Kidney (tissue), 14 donors: ENCODE data around the gene LEMD2. TPM values are rescaled to one million over a fixed set of nuclear protein-coding genes. Genes with fewer than 3 reads are reported as not detected.

Source experiments
- DNase-seq, 5 donors: peaks; one replicate each; pipeline ENCODE4 v3.0.0-alpha.2; 2013 to 2020
- FAIRE-seq: peaks from 2 replicates; lab custom pipeline; 2012; peaks lifted over from hg19 to GRCh38; lab: Jason Lieb, UNC
- H3K27ac ChIP-seq, 2 donors: one replicate each; pipeline ENCODE4 v1.7.0; 2013; ENCODE audit warnings: low read depth in 2 of 2, low read length in 2 of 2, inconsistent platforms in 1 of 2
- H3K27me3 ChIP-seq: one replicate; pipeline ENCODE4 v1.7.1; 2013; ENCODE audit warnings: low read length, inconsistent platforms; ENCODE audit not compliant: control insufficient read depth, insufficient read depth
- H3K36me3 ChIP-seq, 3 donors: one replicate each; pipeline versions ENCODE4 v1.7.0 to v1.7.1; 2013; ENCODE audit warnings: low read length in 3 of 3, control low read depth in 1 of 3, inconsistent platforms in 1 of 3; ENCODE audit not compliant: insufficient read depth in 3 of 3, control insufficient read depth in 2 of 3
- H3K4me1 ChIP-seq, 3 donors: one replicate each; pipeline versions ENCODE4 v1.7.0 to v1.7.1; 2013; ENCODE audit warnings: low read length in 3 of 3, inconsistent platforms in 1 of 3, low read depth in 1 of 3; ENCODE audit not compliant: control insufficient read depth in 2 of 3, insufficient read depth in 2 of 3
- H3K4me3 ChIP-seq, 3 donors: one replicate each; pipeline versions ENCODE4 v1.7.0 to v1.8.1; 2013; ENCODE audit warnings: low read length in 3 of 3, control low read depth in 1 of 3, inconsistent platforms in 1 of 3
- H3K9ac ChIP-seq, 3 donors: one replicate each; pipeline versions ENCODE4 v1.7.0 to v1.7.1; 2013; ENCODE audit warnings: low read length in 3 of 3, control low read depth in 1 of 3, inconsistent platforms in 1 of 3
- H3K9me3 ChIP-seq, 3 donors: one replicate each; pipeline versions ENCODE4 v1.7.0 to v1.7.1; 2013; ENCODE audit warnings: low read length in 3 of 3, control low read depth in 1 of 3, inconsistent platforms in 1 of 3; ENCODE audit not compliant: control insufficient read depth in 2 of 3, insufficient read depth in 1 of 3
- intact Hi-C: fragments of 100-400 bp; cut with DNase I; formaldehyde crosslinking; loops from one replicate; pipeline ENCODE4 v1.11.1; 2022
- polyA plus RNA-seq: library from polyadenylated mRNA; stranded (reverse); fragments of 350-450 nt; fragmentation: Illumina TruSeq; extraction: RNeasy Lipid Tissue Mini Kit (QIAGEN cat#74804); gene quantifications from one replicate; pipeline ENCODE4 v1.2.3, GENCODE V29; 2014; ENCODE audit warnings: low read depth, low replicate concordance; ENCODE audit not compliant: insufficient read depth
- total RNA-seq: library from RNA; stranded (reverse); fragmentation: NEBNext Ultra II Directional; extraction: Animal tissue kit (Norgen Biotek cat#: 25700); gene quantifications from one replicate; pipeline ENCODE4 v1.2.1, GENCODE V29; 2021
- TF ChIP-seq, protein P1 (sequence below): IDR thresholded peaks from 3 replicates; pipeline ENCODE4 v1.5.1; 2012; ENCODE audit warnings: mild to moderate bottlenecking, moderate library complexity, borderline replicate concordance; ENCODE audit not compliant: insufficient read depth; ENCODE audit errors: extremely low read depth
- donor health status: control.
- donor health status: control.
- donor health status: control.
- donor health status: control.
- donor health status: control.
- donor health status: DM: yes; HTN: yes; CAD: no.
- donor health status: Normal renal cell carcinoma (clear cell type).

The LEMD2 gene
- total and polyA plus RNA-seq, 2 donors from 2014 or later, result 36.4 to 57.1 TPM

DNA sequence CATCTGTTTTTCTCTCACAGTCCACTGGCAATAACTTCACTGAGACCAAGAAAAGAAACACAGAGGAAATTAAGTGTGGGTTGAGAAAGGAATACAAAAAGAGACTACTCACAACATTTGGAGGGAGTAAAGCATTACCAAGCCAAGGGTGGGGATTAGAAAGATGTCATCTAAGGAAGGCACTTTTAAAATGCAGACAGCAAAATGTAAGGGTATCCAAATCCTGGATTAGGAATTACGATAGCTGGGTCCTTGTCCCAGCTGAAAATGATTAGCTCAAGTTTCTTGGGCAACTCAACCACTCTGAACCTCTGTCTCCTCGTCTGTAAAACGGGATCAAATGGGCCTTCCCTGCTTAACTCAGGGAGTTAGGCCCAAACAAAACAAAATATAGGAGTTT, 2.2 kb downstream of the LEMD2 start:
- H3K9ac ChIP-seq, result peak overlapping the region in 2 of 3 donors; percentile 45 to 79
- peaks cover 7 to 28% (median 13%) of the 10 kb centered on the region in 3 donors for H3K36me3 ChIP-seq
- H3K9me3 ChIP-seq, result no peaks in the 10 kb centered on the region
- FAIRE-seq, result no peak
- intact Hi-C loops, result no loop called here
- no peak overlapping the region for H3K4me3 ChIP-seq
- H3K4me1 ChIP-seq, result peaks cover 7 to 24% (median 16%) of the 10 kb centered on the region in 3 donors
- H3K27me3 ChIP-seq, result no peaks in the 10 kb centered on the region
- TF ChIP-seq, protein P1, sequence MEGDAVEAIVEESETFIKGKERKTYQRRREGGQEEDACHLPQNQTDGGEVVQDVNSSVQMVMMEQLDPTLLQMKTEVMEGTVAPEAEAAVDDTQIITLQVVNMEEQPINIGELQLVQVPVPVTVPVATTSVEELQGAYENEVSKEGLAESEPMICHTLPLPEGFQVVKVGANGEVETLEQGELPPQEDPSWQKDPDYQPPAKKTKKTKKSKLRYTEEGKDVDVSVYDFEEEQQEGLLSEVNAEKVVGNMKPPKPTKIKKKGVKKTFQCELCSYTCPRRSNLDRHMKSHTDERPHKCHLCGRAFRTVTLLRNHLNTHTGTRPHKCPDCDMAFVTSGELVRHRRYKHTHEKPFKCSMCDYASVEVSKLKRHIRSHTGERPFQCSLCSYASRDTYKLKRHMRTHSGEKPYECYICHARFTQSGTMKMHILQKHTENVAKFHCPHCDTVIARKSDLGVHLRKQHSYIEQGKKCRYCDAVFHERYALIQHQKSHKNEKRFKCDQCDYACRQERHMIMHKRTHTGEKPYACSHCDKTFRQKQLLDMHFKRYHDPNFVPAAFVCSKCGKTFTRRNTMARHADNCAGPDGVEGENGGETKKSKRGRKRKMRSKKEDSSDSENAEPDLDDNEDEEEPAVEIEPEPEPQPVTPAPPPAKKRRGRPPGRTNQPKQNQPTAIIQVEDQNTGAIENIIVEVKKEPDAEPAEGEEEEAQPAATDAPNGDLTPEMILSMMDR, result no peak
- DNase-seq, result no peak
- no peak overlapping the region for H3K27ac ChIP-seq

DNA sequence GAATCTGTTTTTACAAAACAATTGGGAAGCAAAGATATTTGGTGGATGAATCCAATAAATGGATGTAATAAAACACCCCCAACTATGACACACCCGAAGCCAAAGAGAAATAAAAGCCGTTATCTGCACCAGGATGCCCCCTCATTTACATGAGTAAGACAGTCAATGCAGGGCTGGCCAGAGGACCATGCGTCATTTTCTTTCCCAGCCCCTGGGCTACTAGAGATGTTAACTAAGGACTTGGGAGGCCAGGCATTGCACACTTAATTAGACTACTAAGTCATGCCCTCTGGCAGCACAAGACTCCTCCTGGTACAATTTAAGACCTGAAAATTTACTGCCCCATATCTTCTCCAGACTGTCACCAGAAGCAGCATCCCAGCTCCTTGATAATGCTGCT, 3.2 kb downstream of the LEMD2 start:
- H3K4me1 ChIP-seq, result peaks cover 7 to 24% (median 16%) of the 10 kb centered on the region in 3 donors
- TF ChIP-seq, protein P1, result no peak
- intact Hi-C loops, result no loop called here
- no peak for DNase-seq
- FAIRE-seq, result no peak
- no peak overlapping the region for H3K9ac ChIP-seq
- H3K4me3 ChIP-seq, result no peak overlapping the region
- no peaks in the 10 kb centered on the region for H3K9me3 ChIP-seq
- no peak overlapping the region for H3K27ac ChIP-seq
- no peaks in the 10 kb centered on the region for H3K27me3 ChIP-seq
- H3K36me3 ChIP-seq, result peaks cover 7 to 30% (median 13%) of the 10 kb centered on the region in 3 donors

DNA sequence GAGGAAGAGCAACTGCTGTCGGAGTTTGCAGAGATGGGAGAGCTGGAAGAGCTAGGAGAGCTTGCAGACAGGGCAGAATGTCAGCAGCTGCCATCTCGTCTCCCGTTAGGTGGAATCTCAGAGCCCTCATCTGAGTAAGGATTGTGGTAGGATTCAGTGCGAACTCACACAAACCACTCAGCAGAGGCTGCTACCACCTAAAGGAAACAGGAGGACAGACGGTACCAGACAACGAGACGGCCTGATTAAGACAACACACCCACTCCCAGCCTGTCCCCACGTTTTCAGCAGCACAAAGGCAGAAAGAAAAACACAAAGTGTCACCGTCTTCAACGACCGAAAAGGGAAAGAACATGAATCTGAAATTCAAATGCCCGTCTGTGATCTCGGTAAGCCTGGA, 4.1 kb downstream of the LEMD2 start:
- peak in 1 of 5 donors; percentile 22 for DNase-seq
- Histone ChIP-seq H3K27me3 (no peaks in the 10 kb centered on the region), H3K9me3 (no peaks in the 10 kb centered on the region), H3K27ac (no peak overlapping the region), H3K36me3 (peaks cover 9 to 39% (median 21%) of the 10 kb centered on the region in 3 donors), H3K4me1 (peaks cover 7 to 24% (median 16%) of the 10 kb centered on the region in 3 donors), H3K9ac (peak overlapping the region in 1 of 3 donors; percentile 9), H3K4me3 (no peak overlapping the region)
- TF ChIP-seq, protein P1, result no peak
- FAIRE-seq, result no peak
- intact Hi-C loops, result no loop called here
